ENCODE results near the gene MCTP1. TPM values are rescaled to one million over a fixed set of nuclear protein-coding genes. Genes with fewer than 3 reads are reported as not detected.

The MCTP1 gene
- total and polyA plus RNA-seq, 9 of the 15 experiments (the other 6 are each of a cell fraction or from before 2014, with no cell fraction given), result 0.04 to 0.93 (median 0.06) TPM; not detected in 4

GRCh38 chr5:94841598-94842322 is 443.1 kb downstream of the MCTP1 start:
- ATAC-seq (no peak), FAIRE-seq (no peak), DNase-seq (ENCODE audit: extremely low read depth in 1 of 4, low spot score in 3 of 4) (no peak)
- Histone ChIP-seq H2AFZ (ENCODE audit: low read depth, low read length) (no peak overlapping the region), H3K9me1 (ENCODE audit: control insufficient read depth, insufficient read depth, low read length) (no peaks in the 10 kb centered on the region), H3K36me3 (ENCODE audit: control insufficient read depth, insufficient read depth, low read length) (no peaks in the 10 kb centered on the region), H3K4me2 (ENCODE audit: insufficient read depth, low read length) (no peak overlapping the region), H3K4me1 (replicated peaks in 1 of 2; ENCODE audit: control insufficient read depth in 2 of 2, insufficient read depth in 2 of 2, low read length in 2 of 2) (no peaks in the 10 kb centered on the region), H4K20me1 (replicated peaks; ENCODE audit: control insufficient read depth, insufficient read depth, low read length) (no peaks in the 10 kb centered on the region), H3K79me2 (ENCODE audit: control insufficient read depth, insufficient read depth, low read length) (no peaks in the 10 kb centered on the region), H3K27ac (ENCODE audit: extremely low read depth, low read depth, low read length) (no peak overlapping the region), H3K4me3 (no peak overlapping the region), H3K27me3 (ENCODE audit: control insufficient read depth in 2 of 2, insufficient read depth in 2 of 2, low read length in 2 of 2) (no peaks in the 10 kb centered on the region), H3K9ac (ENCODE audit: insufficient read depth in 1 of 2, low read depth in 2 of 2, low read length in 2 of 2) (no peak overlapping the region), H3K9me3 (replicated peaks; ENCODE audit: control insufficient read depth, insufficient read depth, low read depth, low read length) (no peaks in the 10 kb centered on the region)
- ChIA-PET POLR2A (no interaction called here), CTCF (ENCODE audit: low intra/inter-chr PET ratio) (no interaction called here)
- BruUV-seq (replicated peaks), result no TSS peak
- WGBS (ENCODE audit: insufficient coverage, low coverage, missing lambda C conversion rate), result 0% methylated on average over 4 of the region's 4 CpGs
- in situ Hi-C loops (cut with MboI), result no loop called here
- TF ChIP-seq ZNF23 (CRISPR knock-in tag; IDR thresholded peaks at IDR 0.05), result no peak
- no peak for TF ChIP-seq MBD2 (IDR thresholded peaks at IDR 0.05; ENCODE audit: borderline replicate concordance, low read depth)
- no peak for TF ChIP-seq BMI1 (IDR thresholded peaks at IDR 0.05; ENCODE audit: low read length)
- no peak for TF ChIP-seq ZNF583 (CRISPR knock-in tag; IDR thresholded peaks at IDR 0.05)
- TF ChIP-seq ZNF354B (CRISPR knock-in tag; IDR thresholded peaks at IDR 0.05), result no peak
- no peak for TF ChIP-seq TAF15 (IDR thresholded peaks at IDR 0.05; ENCODE audit: low read depth, low read length)
- TF ChIP-seq FOXO4 (CRISPR knock-in tag; IDR thresholded peaks at IDR 0.05), result no peak
- no peak for TF ChIP-seq ARID4B (CRISPR knock-in tag; IDR thresholded peaks at IDR 0.05)
- TF ChIP-seq SMARCA5 (IDR thresholded peaks at IDR 0.05), result no peak
- TF ChIP-seq HMG20B (CRISPR knock-in tag; IDR thresholded peaks at IDR 0.05), result no peak
- intact Hi-C loops (cut with micrococcal nuclease), result no loop called here
